Lower lobe of right lung (tissue), 2 donors: ENCODE measurements around the gene CYB561D2. TPM values are rescaled to one million over a fixed set of nuclear protein-coding genes. Genes with fewer than 3 reads are reported as not detected.

Experiments used
- ATAC-seq, 2 donors: fragments of 200-7000 bp; cut with Tn5 transposase; one replicate each; pipeline ENCODE4 v1.9.1; 2020 to 2022; ENCODE audit warnings: mild to moderate bottlenecking in 2 of 2, moderate library complexity in 2 of 2
- DNase-seq: peaks from one replicate; pipeline ENCODE4 v3.0.0-alpha.2; 2020
- H3K27ac ChIP-seq: fragments of 200-600 bp; one replicate; pipeline ENCODE4 v1.8.0; 2022
- H3K27me3 ChIP-seq: fragments of 200-600 bp; one replicate; pipeline ENCODE4 v1.8.0; 2022; ENCODE audit warnings: low read depth
- H3K36me3 ChIP-seq: fragments of 200-600 bp; one replicate; pipeline ENCODE4 v1.8.0; 2022; ENCODE audit warnings: mild to moderate bottlenecking
- H3K4me1 ChIP-seq: fragments of 200-600 bp; one replicate; pipeline ENCODE4 v1.8.0; 2022
- H3K4me3 ChIP-seq: fragments of 200-600 bp; one replicate; pipeline ENCODE4 v1.8.0; 2022; ENCODE audit warnings: mild to moderate bottlenecking
- H3K9me3 ChIP-seq: fragments of 200-600 bp; one replicate; pipeline ENCODE4 v1.8.0; 2022
- CTCF ChIP-seq: fragments of 200-600 bp; IDR thresholded peaks from one replicate; pipeline ENCODE4 v1.8.0; 2022; ENCODE audit warnings: antibody characterized with exemption, mild to moderate bottlenecking
- intact Hi-C: fragments of 100-400 bp; cut with DNase I; formaldehyde crosslinking; loops from one replicate; pipeline ENCODE4 v1.11.0; 2022
- total RNA-seq: library from RNA; stranded (reverse); fragmentation: NEBNext Ultra II Directional; extraction: Animal tissue kit (Norgen Biotek cat#: 25700); gene quantifications from one replicate; pipeline ENCODE4 v1.2.1, GENCODE V29; 2021
- donor health status: DM: no; HTN: yes; CAD: no; lungs with severe emphysema.

CYB561D2 gene
- total RNA-seq, 1 donor from 2014 or later, result 21.7 TPM

GRCh38 chr3:50373146-50374051 is 22.7 kb downstream of the CYB561D2 start:
- TF ChIP-seq CTCF, result no peak
- Histone ChIP-seq H3K4me3 (no peak overlapping the region), H3K36me3 (peaks cover 18% of the 10 kb centered on the region), H3K4me1 (no peaks in the 10 kb centered on the region), H3K27ac (no peak overlapping the region), H3K27me3 (no peaks in the 10 kb centered on the region), H3K9me3 (no peaks in the 10 kb centered on the region)
- ATAC-seq (no peak), DNase-seq (no peak)
- intact Hi-C loops, result no loop called here

GRCh38 chr3:50374363-50375257 is 23.9 kb downstream of the CYB561D2 start:
- Histone ChIP-seq H3K4me3 (no peak overlapping the region), H3K9me3 (no peaks in the 10 kb centered on the region), H3K27me3 (no peaks in the 10 kb centered on the region), H3K4me1 (no peaks in the 10 kb centered on the region), H3K36me3 (peaks cover 22% of the 10 kb centered on the region), H3K27ac (no peak overlapping the region)
- intact Hi-C loops, result no loop called here
- peak in 1 of 2 donors; percentile 7 for ATAC-seq
- DNase-seq, result no peak
- TF ChIP-seq CTCF, result no peak

- H3K4me3 ChIP-seq, result no peak overlapping the region
- TF ChIP-seq CTCF, result no peak
- no peak overlapping the region for H3K27ac ChIP-seq
- no peaks in the 10 kb centered on the region for H3K9me3 ChIP-seq
- no peaks in the 10 kb centered on the region for H3K4me1 ChIP-seq
- H3K27me3 ChIP-seq, result no peaks in the 10 kb centered on the region
- no peak for ATAC-seq
- no peak for DNase-seq
- intact Hi-C loops, result no loop called here
- peaks cover 26% of the 10 kb centered on the region for H3K36me3 ChIP-seq
Observed at GRCh38 chr3:50375258-50375931, 24.7 kb downstream of the CYB561D2 start.

- Histone ChIP-seq H3K4me3 (no peak overlapping the region), H3K4me1 (no peaks in the 10 kb centered on the region), H3K27ac (no peak overlapping the region), H3K27me3 (no peaks in the 10 kb centered on the region), H3K36me3 (peaks cover 30% of the 10 kb centered on the region), H3K9me3 (no peaks in the 10 kb centered on the region)
- TF ChIP-seq CTCF, result no peak
- intact Hi-C loops, result no loop called here
- no peak for ATAC-seq
- no peak for DNase-seq
Observed at GRCh38 chr3:50378024-50378423, 27.4 kb downstream of the CYB561D2 start.

GRCh38 chr3:50378757-50379156 is 28.1 kb downstream of the CYB561D2 start:
- no peak for DNase-seq
- Histone ChIP-seq H3K27ac (no peak overlapping the region), H3K27me3 (no peaks in the 10 kb centered on the region), H3K9me3 (no peaks in the 10 kb centered on the region), H3K4me1 (no peaks in the 10 kb centered on the region), H3K4me3 (no peak overlapping the region), H3K36me3 (peaks cover 33% of the 10 kb centered on the region)
- TF ChIP-seq CTCF, result no peak
- intact Hi-C loops, result no loop called here
- no peak for ATAC-seq
